NCI-H460 (cell line): ENCODE measurements around the gene ADGRG1. TPM values are rescaled to one million over a fixed set of nuclear protein-coding genes. Genes with fewer than 3 reads are reported as not detected.

ENCODE experiments used
- DNase-seq: peaks from one replicate; pipeline ENCODE4 v3.0.0-alpha.2; 2016; ENCODE audit warnings: low read depth; ENCODE audit errors: extremely low read depth
- total RNA-seq: library from RNA; depleted of rRNA; stranded (reverse); fragments of >200 nt; shearing (Covaris generic); gene quantifications from 2 replicates; pipeline ENCODE4 v1.2.3, GENCODE V29; 2014

ADGRG1 gene
- total RNA-seq, 1 experiment from 2014 or later, result 15.1 TPM

DNA sequence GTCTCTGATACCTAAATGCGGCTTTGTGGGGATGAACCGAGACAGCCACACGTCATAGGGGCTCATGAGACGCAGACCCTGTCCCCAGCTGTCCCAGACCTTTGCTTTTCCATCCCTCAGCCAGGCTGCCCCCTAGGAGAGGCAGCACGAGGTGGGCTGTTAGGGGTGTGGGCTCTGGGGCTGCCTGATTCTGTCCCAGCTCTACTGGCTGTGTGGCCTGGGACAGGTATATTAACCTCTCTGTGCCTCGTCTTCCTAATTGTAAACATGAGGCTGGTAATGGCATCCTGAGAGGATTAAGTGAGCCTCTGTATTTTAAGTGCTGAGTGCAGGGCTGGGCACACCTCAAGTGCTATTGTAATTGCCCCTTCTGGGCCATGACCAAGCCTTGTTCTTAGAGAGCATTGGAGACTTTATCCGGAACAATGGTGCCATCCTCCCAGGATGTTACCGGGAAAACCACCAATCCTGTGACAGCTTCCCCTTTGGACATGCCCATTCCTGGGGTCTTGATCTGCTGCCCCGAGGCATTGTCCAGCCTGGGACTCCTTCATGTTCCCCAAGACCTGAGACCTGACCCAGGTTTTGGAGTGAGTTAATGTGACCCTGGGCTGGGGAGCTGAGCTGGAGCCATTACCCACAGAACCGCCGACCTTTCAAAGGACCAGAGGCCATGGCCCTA lies 5.1 kb downstream of the ADGRG1 start:
- no peak for DNase-seq

DNA sequence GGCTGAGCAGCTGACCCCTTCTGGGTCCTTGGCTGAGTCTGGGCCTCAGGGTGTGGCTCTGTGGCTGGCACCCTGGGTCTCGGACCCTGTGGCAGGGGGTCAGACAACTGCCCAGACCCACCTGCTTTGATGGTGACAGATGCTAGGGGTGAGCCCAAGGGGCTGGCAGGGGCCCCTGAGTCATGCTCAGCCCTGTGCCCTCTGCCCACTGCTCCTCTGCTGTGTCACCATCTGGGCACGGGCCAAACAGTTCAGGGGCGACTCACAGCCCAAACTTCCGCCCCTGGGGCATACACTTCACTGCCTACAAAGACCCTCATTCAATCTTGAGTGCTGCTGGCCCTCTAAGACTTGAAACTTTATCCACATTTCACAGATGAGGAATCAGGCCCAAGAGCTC lies 5.7 kb downstream of the ADGRG1 start:
- DNase-seq, result no peak

DNA sequence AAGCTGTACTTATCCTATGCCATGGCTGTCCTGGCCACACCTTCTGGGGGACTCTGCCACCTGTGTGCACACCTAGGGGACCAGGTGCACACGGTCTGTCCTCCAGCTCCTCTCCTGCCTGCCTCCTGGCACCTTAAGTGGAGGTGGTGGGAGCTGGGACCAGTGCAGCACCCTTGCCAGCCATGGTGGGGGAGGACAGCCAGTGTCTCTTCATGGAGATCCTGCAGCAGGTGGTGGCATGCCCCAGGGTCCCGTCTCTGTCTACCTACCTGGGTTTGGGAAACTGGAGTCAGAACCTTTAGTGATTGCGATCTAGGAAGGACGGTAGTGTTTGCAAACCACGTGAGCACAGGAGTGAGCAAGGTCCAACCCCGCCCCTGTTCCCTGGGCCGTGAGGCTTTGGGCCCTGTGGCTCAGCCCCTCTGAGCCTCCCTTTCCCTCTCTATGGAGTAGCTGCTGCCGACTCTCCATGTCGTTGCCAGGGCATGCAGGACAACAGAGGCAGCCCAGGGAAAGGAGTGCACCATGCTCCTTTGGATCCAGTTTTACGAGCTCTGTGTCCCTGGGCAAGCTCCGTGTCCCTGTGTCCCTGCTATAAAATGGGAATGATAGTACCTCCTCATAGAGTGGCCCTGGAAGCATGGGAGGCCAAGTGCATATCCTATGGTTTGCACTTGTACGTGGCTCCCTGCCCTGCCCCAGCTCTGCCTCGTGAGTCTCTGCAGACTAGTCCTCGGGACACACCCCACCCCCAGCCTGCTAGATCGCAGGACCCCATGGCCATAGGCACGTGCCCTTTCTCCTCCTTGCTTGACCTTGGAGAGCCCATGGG lies 7.1 kb downstream of the ADGRG1 start:
- DNase-seq, result no peak

DNA sequence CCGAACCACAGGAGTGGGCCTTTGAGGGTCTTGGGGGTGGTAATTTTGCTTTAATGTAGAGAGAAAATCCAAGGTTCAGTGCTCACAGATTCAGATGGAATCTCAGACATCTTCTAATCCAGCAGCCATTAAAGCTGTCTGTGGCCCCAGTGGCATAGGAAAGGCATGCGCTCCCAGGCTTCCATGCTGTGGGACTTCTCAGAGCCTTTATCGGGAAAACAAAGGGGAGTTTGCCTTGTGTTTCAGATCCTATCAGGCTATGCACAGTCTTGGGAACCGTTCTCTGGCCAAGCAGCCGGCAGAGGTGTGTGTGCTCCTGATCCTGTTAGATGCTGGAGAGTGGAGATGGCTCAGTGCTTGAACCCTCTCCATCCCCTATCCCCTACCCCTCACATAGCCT lies 7.8 kb downstream of the ADGRG1 start:
- no peak for DNase-seq

DNA sequence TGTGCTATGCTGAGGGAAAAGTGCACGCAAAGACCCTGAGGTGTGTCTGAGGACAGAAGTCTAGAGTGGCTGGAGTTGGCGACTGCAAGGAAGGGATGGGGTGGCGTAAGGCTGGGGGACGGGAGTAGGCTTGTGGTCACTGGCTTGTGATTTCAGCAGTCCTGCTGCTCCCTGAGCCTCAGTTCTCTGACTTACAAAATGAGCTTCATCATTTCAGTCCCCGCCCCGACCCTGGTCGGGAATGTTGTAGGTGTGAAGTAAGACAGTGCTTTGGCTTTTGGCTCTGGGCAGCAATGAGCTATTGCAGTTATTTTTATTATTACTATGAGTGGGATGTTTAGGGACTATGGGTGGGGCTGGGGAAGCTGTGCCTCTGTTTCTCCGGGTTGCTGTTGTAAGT lies 8.6 kb downstream of the ADGRG1 start:
- no peak for DNase-seq

DNA sequence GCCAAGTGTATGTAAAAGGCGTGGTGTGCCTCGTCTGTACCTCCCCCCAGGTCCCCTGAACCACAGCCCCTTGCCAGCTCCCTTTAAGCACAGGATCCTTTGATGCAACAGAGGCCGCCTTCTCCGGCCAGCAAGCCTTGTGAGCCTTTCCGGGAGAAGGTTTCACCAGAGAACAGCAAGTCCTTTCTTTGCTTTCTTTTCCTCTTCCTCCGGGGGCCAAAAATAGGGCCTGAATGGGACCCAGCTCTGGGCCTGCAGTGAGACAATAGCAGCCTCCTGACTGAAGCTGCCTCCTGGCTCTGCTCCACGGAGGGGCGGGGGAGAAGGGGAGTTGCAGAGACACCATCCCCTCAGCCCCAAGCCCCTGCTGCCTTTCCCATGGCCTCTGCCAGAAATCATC lies 9.0 kb downstream of the ADGRG1 start:
- no peak for DNase-seq

DNA sequence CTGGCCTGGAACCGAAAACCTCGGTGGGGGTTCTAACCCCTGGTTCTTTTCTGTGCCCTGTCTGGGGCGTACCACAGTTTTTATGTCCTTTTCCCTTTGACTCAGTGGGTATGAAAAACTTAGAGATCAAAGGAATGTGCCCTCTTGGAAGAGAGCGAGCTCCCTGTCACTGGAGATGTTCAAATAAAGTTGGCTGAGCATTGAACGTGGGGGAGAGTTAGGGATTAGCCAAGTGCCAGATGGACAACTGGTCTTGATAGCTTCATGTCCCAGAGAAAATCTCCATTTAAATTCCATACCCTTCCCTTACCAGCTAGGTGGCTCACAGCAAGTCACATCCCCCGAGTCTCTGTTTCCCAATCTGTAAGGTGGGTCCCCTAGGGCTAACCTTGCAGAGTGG lies 9.5 kb downstream of the ADGRG1 start:
- no peak for DNase-seq

DNA sequence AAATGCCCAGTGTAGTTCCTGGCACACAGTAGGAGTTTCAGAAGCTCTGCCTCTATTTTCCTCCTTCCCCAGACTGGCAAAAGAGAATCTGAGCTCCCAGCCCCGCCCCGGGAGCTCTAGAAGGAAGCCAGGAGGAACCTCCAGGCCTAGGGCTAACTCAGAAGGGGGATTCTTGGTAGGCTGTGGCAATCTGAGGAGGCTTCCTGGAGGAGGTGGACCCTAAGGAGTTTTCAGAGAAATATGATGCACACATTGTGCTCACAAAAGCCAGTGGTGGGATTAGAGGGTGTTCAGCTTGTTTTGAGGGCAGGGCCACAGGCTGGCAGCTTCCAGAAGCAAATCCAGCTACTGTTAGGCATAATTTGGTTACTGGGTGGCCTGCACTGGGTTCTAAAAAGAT lies 10.0 kb downstream of the ADGRG1 start:
- DNase-seq, result no peak

DNA sequence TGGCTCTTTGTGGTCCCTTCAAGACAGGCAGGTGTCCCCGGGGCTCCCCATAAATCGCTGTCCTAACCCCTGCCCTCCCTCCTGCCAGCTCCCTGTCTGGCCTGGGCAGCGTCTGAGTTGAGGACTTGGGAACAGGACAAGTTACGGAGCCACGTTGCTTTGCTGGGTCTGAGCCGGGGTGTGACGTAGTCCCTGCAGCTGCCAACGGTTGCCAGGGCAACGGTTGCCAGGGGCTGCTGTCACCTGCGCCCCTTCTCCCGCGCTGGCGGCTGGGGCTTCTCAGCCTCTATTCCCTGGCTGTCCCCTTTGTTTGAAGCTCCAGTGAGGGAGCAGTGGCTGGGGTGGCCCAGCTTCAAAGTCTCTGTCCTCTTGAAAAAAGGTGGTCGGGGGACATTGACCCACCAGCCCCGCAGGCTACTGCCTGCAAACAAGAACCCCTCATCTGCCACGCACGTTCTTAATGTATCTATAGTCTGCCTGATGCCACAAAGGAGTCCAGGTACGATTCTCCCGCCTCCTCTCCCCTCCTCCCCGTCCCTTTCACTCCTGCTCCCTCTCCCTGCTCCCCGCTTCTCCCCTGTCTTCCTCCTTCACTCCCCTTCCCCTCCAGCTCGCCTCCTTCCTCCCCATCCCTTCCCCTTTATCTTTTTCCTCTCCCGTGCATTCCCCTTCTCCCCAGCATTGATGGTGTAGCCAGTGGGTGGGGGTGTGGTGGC lies 10.9 kb downstream of the ADGRG1 start:
- no peak for DNase-seq

DNA sequence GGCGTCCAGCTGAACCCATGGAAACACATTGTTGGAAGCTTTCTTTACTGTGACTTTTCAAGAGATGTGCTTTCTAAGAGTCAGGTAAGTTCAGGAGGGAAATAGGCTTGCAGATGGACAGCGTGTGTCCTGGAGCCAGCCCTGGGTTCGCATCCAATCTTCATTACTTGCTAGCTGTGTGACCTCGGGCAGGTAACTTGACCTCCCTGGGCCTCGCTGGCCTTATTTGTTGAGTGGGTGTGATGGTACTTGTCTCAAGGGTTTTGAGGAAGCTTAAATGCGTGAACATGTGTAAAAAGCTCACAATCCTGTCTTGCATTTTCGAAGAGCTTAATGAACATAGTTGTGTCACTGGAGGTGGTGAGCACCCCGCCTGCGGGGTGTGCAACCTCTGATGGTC lies 11.8 kb downstream of the ADGRG1 start:
- DNase-seq, result no peak

DNA sequence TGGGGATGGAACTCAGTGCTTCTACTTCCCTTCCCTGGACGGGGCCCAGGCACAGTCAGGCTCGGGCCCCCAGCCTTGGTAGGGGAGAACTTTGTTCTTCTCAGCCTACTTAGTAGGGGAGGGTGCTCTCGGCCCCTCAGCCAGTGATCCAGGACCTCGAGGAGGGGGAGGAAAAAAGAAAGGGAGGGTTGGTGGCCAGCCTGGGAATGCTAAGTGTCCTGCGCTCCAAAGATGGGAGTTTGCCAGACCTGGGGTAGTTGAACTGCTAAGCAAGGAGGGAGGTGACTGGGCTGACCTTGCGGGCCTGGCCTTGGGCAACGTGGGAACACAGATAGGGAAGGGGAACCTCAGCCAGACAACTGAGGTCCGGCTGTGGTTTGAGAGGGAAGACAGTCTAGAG lies 12.2 kb downstream of the ADGRG1 start:
- DNase-seq, result no peak

DNA sequence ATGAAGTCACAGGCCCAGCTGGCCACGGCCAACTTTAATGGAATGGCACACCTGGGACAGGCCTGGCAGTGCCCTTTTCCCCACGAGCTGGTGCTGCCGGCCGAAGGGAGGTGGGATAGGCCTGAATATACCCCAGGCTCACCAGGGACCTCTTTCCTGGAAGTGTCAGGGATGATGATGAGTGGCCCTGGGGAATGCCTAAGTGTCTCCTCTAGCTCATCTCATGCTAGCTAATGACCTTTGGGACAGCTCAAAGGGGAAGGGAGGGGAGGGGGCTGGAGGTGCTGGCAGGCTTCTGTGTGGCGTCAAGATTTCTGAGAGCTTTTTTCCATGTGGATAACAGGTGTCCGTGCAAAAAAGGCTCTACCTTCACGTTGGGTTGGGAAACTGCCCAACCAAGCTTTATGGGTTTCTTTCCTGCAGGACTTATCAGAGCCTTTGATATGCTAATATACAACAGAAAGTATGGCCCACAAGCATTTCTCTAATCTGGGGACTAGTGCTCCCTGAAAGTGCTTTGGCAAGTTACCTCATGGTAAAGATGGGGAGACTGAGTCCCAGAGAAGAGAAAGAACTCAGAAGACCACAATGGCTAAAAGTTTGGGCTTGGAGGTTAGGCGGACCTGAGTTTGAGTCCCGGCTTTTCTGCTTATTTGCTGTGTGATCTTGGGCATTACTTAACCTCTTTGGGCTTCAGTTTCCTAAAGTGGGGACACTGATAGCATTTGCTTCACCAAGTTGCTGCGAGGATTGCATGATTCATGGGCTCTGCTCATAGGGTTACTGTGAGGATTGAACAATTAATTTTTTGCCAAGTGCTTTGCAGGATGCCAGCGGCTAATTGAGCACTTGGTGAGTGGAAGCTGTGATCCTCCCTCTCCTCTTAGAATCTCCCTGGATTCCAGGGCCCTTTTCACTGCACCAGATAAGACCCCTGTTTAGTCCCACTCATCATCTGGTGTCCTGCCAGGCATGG lies 14.0 kb downstream of the ADGRG1 start:
- DNase-seq, result no peak

DNA sequence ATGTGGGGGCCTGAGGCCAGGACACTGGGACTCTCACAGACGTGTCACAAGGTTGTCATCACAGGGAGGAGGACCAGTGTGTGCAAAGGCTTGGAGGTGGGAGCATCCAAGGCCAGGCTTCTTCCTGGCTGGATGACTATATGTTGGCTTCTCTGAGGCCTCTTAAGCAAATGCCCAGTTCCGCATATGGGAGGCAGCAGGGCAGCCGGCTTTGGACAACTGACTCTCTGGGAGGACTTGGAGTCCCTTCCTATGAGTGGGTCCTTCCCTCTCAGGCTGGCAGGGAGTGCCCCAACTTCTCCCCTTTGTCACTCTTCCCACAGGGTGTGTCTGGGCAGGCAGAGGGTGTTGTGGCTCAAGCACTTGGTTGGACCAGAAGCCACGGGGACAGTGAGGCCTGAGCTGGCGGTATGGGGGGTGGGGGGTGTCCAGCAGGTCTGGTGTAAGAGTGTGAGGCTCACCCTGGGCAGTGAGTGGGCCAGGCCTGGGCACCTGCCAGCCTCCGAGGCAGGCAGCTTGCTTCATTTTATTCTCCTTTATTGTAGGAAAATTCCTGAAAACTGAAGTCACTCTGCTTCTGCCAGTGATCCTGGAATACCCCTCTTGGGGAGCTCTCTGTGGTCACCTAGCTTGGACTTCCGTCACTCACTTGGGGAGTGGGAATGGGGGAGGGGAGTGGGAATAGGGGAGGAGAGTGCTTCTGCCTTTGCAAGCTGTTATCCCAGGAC lies 14.9 kb downstream of the ADGRG1 start:
- DNase-seq, result no peak

DNA sequence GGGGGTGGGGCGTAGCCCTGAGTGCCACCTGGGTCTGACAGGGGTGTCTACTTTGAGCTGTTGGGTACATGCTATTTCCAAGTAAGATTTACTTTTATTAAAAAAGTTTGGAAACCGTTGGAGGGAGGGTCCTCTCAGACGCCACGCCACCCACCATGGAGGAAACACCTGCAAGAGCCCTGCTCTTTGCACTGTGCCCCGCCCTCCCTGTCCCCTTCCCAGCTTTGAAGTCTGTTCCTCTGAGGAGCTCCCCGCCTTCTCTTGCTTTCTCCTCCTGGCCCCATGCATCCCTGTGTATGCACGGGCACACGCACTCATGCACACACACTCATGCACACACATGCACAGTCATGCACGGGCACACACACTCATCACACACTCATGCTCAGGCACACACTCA lies 15.5 kb downstream of the ADGRG1 start:
- no peak for DNase-seq

DNA sequence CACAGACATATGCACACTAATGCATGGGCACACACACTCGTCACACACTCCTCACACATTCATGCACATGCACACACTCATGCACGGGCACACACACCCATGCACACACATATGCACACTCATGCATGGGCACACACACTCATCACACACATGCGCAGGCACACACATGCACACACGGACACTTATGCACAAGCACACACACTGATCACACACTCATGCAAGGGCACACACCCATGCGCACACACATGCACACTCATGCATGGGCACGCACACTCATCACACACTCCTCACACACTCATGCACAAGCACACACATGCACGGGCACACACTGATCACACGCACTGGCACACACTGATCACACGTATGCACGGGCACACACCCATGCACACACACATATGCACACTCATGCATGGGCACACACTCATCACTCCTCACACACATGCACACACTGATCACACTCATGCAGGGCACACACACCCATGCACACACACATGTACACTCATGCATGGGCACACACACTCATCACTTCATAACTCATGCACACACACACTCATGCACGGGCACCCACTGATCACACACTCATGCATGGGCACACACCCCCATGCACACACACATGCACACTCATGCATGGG lies 16.1 kb downstream of the ADGRG1 start:
- no peak for DNase-seq

DNA sequence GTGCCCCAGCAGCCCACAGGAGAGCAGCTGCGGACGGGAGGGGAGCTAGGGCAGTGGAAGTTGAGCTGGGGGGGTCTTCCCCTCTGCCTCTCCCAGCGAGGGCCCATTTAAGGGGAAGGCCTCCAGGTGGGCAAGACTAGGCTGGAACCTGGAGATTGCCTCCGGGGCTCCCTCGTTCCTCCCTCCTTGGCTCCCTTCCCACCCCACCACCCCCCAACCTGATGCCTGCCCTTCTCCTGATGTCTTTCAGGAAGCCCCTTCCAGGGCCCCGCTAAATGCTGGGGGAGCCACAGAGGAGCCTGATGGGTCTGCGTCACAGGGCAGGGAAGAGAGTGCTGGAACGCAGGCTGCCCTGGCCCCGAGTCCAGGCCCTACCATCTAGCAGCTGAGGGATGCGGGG lies 16.7 kb downstream of the ADGRG1 start:
- DNase-seq, result no peak

DNA sequence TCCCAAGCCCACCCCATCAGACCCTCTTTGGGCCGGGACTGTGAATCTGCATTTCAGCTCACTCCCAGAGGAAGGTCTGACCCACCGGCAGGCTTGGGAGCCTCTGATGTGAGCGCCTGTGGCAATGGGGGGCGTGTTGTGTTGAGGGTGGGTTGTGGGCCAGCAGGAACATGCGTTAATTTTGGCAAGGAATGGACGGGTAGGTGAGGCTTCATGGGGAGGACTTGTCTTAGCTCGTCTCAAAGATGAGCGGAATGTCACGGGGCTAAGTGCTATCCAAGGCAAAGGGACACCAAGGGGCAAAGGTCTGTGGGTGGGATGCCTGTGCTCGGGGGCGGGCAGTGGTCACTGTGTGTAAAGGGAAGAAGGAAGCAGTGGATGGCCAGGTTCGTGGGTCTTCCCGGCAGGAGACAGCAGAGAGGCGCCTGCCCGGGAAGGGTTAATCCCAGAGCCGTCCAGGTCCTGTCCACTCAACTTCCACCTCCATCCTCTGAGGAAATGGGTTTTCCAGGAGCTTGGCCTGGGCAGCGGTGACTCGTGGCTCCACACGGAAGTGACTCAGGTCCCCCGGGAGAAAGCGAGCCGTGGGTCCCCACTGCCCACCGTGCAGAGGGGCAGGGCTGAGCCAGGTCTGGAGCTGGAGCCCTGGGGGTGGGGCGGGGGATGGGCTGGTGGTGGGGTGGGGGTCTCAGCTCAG lies 17.4 kb downstream of the ADGRG1 start:
- no peak for DNase-seq

DNA sequence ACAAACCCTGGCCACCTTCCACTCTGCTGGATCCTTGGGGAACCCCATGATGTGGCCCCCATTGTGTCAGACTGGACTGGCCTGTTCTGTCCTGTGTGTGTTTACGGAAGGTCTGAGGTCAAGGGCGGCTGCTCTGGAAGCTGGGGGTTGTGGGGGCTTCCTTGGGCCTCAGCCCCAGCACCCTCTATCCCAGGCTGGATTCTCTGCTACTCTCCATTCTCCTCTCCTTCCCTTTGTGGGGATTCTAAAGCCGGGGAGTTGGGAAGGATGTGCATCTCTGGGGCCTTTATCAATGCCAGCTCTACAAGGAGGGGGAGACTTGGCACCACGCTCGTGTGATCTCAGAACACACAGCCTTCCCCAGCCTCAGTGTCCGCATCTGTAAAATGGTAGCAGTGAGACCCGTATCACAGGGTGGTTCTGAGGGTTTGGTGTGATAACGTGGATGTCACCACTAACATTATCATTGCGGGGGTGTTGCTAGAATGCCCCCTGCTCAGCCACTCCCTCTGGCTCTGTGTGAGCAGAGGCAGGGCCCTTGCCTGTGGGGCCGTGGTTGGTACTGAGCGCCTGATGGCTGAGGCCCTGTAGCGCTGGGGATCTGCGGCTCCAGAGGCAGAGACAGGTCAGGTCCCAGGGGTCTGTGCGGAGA lies 18.1 kb downstream of the ADGRG1 start:
- DNase-seq, result no peak
